Measurements from ENCODE around the gene RNF166.

The RNF166 gene

DNA sequence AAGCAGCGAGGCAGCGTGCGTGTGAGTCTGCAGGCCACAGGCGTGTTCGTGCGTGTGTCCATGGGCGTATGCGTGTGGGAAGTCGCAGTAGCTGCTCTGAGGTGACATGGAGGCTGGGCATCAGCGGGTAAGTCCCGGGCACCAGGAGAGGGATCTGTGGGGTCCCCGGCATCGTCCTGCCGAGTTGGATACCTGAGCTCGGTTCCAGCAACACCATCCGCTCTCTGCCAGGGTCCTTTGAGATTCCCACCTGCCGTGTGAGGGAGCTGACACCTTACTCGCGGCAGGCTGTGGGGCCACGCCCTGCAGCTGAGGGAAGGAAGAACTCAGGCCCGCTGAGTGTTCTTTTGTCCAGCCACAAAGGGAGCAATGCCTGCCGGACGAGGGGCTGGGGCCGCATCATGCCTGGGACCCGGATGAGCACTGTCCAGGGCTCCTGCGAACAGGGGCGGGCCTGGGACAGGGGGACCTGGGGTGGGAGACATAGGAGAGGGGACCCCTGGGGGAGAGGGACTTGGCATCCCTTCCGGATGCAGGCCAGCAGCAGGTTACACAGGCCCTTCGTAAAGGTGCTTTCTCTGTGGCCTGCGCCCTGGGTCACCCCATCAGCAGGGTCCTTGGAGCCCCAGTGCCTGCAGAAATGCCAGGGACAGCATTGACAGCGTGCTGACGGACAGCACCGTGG is 14.9 kb downstream of the RNF166 start:
- DNase-seq = no peak

DNA sequence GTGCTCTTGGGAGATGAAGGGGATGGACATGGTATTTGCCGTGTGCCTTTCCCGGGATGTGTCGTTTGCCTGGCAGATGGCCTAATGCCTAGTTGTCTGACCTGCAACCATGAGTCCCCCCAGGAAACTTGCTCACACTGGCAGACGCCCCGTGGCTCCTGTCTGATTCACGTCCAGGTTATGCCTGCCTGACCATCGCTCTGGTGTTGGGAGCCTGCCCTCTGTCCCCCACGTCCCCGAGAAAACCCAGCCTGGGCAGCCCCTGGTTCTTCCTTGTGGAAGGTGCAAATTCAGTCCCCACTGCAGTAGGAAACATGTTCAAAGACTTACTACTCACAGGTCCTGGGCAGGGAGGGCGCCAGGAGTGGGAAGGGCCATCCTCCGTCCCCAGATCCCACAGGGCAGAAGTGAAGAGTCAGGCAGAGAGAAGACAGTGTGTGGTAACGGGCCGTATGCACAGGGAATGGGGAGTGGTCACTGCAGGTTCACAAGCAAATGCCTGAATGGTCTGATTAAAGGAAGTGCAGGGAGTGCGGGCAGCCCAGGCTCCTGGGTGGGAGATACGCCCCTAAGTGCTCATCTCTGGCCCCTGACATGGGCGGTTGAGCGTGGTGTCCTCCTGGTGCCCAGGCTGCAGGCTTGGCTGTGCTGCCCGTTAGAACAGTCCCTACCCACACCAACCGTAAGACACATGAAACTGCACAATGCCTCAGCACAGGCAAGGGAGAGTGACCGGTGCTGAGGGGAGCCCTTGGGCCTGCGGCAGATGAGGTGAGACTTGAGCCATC is 15.7 kb downstream of the RNF166 start:
- DNase-seq = no peak

DNA sequence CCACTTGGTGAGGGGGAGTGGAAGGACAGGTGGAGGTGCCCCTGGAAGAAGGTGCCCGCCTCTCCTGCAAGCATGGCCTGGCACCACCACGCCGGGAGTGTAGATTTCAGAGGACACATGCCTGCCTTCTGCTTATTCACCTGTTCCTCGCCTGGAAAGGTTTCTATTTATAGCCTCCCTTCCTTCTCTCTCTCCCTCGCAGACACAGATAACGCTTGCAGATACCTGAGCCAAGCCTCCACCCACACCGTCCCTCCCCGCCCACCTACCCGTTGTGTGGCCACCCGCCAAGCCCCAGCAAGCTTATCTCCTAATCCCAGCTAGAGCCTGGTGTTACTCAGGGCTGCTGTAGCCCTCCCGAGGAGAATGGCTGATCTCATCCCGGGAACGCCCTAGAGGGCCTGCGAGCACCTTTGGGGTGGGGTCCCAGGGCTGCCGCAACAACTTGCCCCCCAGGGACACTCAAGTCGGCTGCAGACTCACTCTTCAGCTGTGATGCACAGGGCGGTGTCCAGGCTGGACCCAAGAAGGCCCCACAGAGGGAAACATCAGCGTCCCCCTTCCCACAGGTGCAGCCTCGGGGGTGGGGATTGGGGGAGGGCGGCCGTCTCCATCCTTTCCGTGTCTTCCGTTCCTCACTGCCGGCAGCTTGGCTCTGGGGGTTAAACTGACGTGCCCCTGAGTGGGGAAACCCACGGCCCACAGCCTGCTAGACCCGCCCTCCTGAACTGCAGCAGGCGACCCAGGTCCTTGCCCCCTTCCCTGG is 18.0 kb downstream of the RNF166 start:
- no peak for DNase-seq

DNA sequence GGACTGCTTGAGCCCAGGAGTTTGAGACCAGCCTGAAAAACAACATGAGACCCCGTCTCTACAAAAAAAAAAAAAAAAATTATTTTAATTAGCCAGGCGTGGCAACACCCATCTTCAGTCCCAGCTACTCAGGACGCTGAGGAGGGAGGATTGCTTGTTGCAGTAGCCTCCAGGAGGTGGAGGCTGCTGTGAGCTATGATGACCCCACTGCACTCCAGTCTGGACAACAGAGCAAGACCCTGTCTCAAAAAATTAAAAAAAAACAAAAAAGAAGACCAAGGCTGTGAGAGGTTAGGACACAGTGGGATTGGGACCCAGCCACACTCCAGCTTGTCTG is 18.6 kb downstream of the RNF166 start:
- no peak for DNase-seq

DNA sequence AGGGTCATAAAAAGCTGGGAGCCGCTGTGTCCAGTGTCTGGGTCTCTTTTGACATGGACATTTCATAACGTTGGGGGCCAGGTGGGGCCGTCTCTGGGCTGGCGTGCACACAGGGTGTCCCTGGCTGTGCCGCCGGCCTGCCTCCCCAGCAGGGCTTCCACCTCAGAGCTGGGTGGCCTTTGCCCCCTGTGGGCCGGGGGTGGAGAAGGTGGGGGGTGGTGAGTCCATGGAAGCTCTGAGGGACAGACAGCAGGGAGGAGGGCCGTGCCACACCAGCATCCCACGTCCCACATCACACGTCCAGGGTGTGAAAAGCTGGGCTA is 19.0 kb downstream of the RNF166 start:
- DNase-seq = no peak

DNA sequence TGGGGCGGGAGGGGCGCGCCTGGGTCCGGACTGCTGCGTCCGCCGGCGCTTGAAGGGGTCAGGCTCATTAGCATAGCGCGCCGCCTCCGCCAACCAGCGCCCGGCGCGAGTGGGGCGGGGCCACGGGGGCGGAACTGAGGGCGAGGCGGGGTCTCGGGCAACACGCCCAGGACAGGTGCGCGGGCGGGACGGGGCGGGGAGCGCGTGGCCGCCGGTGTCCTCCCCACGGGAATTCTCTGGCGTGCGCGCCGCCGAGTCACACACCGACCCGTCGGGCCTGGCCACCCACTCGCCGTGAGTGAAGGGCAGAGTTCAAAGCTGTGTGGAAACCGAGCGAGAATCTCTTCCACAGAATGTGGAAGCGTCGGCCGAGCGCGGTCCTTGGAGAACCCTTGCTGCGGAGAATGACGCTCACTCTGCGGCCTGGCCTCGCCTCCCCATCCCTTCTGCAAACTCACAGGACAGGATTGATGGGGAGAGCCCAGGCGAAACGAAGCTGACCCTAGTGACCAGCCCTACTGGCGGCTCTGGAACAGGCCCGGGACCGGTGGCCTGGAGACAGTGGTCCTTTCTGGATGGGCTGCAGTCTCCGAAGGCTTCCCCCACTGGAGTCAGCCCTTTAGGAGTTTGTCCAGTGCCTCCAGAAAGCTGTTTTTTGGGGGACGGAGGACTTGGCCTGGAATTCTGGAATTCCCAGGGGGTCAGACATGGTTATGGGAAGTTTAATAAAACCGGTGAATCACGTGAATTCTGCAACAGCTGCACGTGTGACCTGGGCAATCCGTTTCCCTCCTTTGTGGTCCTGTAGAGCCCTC is 19.6 kb downstream of the RNF166 start, which contains the start of gene SNAI3:
Gene SNAI3, minus strand, starts transcription at position 69 of the 815 bp plus-strand sequence. CDS start 101 bp downstream, outside the sequence.
- DNase-seq = no peak

DNA sequence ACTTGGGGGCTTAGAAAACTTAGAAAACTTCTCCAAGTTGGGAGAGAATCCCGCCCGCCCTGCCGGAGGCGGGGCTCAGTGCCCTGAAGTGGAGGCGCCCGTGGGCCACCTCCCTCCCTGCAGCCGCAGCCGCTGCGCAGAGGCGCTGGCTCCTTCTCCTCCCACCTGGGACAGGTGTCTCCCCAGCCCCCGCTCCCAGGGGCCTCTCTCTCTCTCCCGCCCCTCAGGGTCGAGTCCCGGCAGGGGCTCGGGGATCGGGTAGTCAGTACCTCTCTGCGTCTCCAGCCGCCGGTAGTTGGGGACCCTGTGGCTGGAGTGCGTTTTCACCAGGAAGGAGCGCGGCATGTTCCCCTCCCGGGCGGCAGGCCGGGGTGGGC is 20.2 kb downstream of the RNF166 start:
- DNase-seq = no peak

DNA sequence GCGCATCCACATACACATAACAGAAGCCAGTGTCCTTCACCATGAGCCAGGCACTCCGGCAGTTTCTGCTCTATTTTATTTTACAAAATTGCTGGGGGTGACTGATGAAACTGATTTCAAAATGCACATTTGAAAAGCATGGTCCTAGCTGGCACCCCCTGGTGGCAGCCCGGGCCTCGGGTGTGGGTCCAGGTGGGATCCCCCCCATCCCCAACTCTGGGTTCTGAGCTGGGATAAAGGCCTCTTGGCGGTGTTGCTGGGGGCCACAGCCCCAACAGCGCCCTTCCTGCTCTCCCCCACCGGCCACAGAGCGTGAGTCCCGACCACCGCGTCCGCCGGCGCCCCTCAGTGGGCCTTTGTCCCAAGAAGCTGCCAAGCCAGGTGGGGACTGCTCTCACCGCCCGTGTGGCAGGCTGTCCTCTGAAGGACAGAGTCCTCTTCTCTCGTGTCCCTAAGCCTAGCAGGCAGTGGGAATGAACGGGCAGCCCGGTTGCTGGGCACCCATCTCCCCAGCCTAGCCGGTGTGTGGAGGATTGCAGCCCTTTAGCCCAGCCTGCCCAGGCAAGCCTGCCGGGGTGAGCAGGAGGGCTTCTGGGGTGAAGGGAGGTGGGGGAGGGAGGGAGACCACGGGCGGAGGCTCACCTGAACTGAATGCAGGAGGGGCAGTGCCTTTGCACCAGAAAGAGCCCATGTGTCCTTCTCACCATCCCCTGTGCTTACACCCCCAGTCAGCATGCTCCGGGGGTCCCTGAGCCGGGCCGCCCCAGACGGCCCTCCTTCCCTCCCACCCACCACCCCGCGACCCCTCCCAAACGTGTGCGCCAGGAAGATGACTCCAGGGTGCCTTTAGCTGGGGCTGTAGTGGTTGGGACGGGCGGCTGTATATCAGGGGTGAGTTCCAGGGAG is 20.8 kb downstream of the RNF166 start:
- DNase-seq = no peak

DNA sequence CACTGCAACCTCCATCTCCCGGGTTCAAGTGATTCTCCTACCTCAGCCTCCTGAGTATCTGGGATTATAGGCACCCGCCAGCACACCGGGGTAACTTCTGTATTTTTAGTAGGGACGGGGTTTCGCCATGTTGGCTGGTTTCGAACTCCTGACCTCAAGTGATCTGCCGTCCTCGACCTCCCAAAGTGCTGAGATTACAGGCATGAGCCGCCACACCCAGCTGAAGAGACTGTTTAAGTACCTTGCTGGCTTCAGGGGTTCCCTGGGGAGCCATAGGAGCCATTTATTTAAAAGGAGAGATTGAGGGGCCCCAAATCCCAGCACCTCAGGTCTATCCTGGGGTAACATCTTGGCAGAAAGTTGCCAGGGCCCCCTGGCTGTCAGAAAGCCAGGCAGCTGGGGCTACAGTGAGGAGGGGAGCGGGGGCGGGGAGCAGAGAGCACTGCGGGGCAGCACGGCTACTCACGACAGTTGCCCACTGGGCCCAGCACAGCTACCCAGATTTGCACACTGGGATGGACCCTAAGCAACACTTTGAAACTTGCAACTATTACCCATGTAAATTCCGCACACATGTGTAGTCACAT is 21.5 kb downstream of the RNF166 start:
- no peak for DNase-seq

DNA sequence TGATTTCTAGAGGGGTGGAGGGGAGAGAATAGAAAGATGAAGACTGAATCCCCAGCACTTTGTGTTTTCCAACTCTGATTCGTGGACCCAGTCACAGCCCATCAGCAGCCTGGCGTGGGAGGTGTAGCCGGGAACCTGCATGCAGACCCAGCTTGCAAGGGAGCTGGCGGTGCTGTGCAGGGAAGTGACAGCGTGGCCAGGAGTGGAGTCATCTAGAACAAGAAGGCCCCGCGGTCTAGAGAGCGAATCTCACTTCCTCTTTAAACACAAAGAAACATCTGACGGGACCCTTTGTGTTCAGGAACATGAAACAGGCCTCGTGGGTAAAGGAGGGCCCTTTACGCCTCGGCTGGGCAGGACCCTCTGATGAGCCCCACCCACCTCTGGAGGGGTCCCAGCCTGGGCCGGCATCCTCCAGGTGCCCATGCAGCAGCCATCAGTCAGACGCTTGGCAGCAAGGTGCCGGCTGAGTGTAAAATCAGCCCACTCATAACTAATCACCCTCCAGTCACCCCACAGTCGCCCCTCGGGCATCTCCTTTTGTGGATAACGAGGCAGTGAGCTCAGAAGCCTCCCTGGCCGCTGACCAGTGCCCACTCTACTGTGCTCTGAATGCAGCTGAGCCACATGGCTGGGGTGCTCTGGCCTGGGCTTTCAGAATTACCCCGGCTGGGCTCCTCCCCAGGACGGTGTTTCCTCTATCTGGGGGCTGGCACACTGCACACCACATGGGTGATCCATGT is 24.3 kb downstream of the RNF166 start:
- no peak for DNase-seq

DNA sequence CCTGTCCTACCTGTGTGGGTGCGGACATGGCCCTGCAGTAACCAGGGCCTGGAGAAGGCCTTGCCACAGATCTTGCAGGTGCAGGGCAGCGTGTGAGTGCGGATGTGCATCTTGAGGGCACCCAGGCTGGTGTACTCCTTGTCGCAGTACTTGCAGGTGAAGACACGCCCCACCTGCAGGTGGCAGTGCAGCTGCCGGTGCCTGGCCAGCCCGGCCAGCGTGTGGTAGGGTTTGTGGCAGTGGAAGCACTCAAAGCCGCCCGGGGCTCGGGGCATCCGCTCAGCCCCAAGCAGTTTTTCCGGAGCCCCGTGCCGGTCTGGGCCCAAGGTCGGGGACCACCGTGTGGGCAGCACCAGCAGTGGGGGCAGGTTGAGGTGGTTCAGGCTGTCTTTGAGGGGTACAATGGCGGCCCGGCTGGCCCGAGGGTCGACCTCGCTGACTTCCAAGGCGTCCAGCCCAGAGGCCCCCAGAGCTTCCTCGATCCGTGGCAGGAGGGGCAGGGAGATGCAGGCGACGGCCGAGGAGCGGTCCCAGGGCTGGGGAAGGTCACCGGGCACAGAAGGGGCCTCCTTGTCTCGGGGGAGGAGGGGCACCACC is 25.0 kb downstream of the RNF166 start:
- no peak for DNase-seq

DNA sequence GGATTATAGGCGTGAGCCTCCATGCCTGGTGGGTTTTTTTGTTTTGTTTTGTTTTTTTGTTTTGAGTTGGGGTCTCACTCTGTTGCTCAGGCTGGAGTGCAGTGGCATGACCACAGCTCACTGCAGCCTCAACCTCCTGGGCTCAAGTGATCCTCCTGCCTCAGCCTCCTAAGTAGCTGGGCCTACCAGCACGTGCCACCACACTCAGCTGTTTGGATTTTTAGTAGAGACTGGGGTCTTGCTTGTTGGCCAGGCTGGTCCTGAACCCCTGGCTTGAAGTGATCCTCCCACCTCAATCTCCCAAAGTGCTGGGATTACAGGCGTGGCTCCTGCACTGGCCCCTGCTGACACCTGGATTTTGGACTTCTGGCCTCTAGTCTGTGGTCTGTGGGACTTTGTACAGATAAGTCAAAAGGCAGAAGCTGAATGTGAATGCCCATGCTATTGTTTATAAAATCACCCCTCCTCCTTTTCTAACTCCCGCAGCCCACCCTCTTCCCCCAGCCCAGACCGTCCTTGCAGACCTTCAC is 25.6 kb downstream of the RNF166 start:
- DNase-seq = no peak

DNA sequence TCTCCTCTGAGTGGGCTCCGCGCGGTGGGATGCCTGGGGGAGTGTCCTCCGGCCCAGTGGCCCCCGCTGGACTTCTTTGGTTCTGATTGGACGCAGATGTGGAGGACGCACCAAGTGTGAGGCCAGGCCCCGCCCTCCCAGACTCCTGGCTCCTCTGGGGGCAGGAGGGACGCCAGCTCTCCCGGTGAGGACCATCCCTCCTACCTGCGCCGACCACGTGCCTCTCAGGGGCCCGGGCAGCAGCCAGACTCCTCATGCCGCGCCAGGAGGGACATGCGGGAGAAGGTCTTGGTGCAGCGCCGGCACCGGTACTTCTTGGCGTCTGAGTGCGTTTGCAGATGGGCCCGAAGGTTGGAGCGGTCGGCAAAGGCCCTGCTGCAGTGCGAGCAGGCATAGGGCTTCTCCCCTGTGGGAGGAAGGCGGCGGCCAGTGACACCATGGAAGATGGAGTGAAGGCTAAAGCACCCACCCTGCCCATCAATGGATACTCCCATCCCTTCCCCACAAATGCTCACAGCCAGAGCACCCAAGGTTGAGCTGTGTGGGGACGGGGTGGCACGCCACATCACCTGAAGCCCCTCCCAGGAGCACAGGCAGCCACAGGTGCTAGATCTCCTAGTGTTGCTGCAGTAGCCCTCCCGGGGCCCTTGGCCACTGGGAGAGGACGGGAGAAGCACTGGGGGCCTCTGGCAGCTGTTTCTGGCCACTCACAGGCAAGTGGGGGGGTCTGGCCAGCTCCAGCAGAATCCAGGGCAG is 27.8 kb downstream of the RNF166 start:
- no peak for DNase-seq

DNA sequence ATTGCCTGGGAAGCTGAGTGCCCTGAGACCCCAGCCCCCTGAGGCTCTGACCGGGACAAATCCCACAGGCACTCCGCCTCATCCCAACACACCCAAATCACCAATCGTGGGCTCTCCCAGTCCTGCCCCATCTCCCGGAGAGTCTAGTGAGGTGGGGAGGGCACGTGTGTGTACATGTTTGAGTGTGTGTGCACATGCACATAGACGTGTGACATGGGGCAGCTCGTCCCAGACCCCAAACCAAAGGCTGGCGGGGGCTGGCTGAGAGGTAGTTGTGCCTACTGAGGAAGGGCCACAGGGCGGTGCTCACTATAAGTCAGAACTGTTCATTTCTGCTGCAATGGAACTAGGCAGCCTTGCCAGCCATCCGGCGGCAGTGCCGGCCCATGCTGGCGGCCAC is 28.5 kb downstream of the RNF166 start:
- DNase-seq = no peak

DNA sequence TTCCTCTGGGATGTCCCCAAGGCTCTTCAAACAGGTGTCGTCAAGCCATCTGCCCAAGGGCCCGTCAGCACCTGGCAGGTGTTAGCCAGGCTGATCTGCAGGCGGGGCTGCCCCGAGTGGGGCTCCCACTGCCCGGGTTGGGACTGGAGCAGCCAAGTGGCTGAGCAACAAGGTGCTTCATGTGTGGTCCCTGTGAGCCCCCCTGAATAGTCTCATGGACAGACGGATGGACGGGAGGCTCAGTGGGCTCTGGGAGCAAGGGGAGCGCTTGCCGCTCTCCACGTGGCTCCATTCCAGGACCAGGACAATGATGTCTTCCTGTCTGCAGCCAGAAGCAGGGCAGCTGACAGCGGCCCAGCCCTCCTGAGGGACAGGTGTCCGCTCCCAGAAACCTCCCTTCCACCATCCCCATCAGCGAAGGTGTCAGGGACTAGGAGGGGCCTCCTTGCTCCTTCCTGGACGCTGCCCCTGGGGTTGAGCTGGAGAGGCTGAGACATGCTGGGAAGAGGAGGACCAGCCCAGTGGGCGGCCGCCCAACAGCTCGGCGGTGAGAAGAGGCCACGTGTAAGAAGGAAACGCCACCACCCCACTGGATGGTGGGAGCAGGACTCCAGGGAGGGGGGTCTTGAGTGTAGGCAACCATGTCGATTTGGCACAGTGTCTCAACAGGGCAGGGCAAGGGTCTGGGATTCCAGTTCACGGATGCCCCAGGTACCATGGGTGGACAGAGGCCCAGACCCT is 29.5 kb downstream of the RNF166 start:
- no peak for DNase-seq

DNA sequence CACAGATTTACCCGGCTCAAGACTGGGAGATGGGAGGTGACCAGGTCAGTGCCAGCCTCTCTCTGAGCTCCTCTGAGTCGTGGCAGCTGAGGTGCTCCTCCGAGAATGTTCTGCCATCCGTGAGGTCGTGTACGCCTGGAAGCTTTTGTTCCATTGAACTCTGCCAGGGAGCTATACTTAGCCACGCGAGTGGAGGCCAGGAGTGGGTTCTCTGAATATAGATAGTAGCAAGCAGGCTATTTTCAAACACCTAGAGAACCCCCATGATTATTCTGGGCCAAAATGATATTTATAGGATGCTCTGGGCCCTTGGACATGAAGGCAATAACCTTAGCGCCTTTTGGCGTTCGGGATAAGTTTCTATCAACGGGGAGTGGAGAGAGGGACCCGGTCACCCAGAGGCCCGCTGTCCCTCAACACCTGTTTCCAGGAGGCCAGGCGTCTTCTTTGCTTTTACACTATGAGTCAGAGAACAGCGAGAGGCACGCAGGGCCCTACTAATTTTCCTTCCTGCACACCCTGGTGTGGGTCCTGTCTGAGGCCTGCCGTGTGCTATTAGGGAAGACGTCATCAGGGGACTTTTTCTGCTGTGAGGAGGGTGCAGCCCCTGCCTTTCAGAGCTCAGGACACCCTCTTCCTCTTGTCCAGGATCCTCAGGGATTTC is 32.4 kb downstream of the RNF166 start:
- no peak for DNase-seq

DNA sequence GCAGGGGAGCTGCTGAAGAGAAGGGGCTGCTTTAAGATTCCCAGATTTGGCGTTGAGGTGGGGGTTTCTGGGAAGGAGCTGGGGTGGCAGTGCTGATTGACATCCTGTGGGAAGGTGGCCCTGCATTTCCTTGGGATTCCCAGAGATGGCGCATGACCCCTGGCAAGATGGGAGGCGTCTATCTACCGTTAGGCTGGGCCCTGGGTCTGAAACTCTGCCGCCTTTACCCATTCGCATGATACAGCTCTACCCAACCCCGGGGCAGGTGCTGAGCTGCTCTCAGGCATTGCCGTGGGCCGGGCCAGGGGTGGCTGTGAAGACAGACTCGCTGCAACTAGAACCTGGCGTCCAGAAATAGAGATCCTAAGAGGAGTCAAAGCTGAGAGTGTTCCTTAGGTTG is 33.4 kb downstream of the RNF166 start:
- no peak for DNase-seq

DNA sequence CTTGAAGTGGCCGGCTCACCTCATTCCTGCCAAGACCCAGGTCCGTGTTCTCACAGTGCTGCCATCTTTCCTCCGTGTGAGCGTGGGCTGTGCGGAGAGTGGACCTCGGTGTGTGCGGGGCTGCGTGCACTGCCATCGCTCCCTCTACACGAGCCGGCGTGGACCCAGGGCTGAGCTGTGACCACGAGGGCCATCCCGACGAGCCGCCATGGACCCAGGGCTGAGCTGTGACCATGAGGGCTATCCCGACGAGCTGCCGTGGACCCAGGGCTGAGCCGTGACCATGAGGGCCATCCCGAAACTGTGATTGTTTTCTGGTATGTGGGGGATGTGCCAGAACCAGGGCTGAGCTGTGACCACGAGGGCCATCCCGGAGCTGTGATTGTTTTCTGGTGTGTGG is 34.4 kb downstream of the RNF166 start:
- DNase-seq = no peak
